ENCODE measurements around the gene CHMP4A. TPM values are rescaled to one million over a fixed set of nuclear protein-coding genes. Genes with fewer than 3 reads are reported as not detected.

Gene CHMP4A
- total and polyA plus RNA-seq, 2 of the 13 experiments (the other 11 are each of a cell fraction or from before 2014, with no cell fraction given), result 83.6 to 113 TPM

GRCh38 chr14:24215495-24216344, 2.4 kb upstream of the CHMP4A start, which contains the start of gene MDP1 (continued):
- peak; percentile 98 for TF ChIP-seq ZNF414 (CRISPR knock-in tag; IDR thresholded peaks at IDR 0.05)
- peak; percentile 98; the same call in 1 of the 2 replicates for TF ChIP-seq ZNF256 (CRISPR knock-in tag; conservative IDR thresholded peaks at IDR 0.05)
- TF ChIP-seq HBP1 (CRISPR knock-in tag; IDR thresholded peaks at IDR 0.05; ENCODE audit: low read depth), result peak; percentile 94
- peak; percentile 99 for TF ChIP-seq ZNF556 (CRISPR knock-in tag; IDR thresholded peaks at IDR 0.05; ENCODE audit: borderline replicate concordance)
- peak; percentile 95 for TF ChIP-seq GABPB1 (CRISPR knock-in tag; IDR thresholded peaks at IDR 0.05)
- TF ChIP-seq FOXP1 (IDR thresholded peaks at IDR 0.05), result no peak
- peak; percentile 66; the same call in 1 of the 2 replicates for TF ChIP-seq FOXP1 (CRISPR knock-in tag; IDR thresholded peaks at IDR 0.05)
- TF ChIP-seq ZNF326 (CRISPR knock-in tag; IDR thresholded peaks at IDR 0.05; ENCODE audit: borderline replicate concordance), result peak; percentile 95; the same call in 1 of the 2 replicates
- no peak for TF ChIP-seq CREB3 (CRISPR knock-in tag; IDR thresholded peaks at IDR 0.05)
- peak; percentile 97 for TF ChIP-seq SALL1 (CRISPR knock-in tag; IDR thresholded peaks at IDR 0.05)
- no peak for TF ChIP-seq XBP1 (CRISPR knock-in tag; IDR thresholded peaks at IDR 0.05)
- TF ChIP-seq NFYC (CRISPR knock-in tag; IDR thresholded peaks at IDR 0.05), result peak; percentile 71
- no peak for TF ChIP-seq RFX1 (IDR thresholded peaks at IDR 0.05)
- TF ChIP-seq LRRFIP1 (CRISPR knock-in tag; conservative IDR thresholded peaks at IDR 0.05), result peak; percentile 86; the same call in 1 of the 2 replicates
- TF ChIP-seq ZFP36L1 (CRISPR knock-in tag; IDR thresholded peaks at IDR 0.05), result peak; percentile 99
- TF ChIP-seq KDM6A (CRISPR knock-in tag; IDR thresholded peaks at IDR 0.05; ENCODE audit: low read depth), result peak; percentile 72; the same call in 1 of the 2 replicates
- TF ChIP-seq HMG20B (CRISPR knock-in tag; conservative IDR thresholded peaks at IDR 0.05), result peak; percentile 90
- peak; percentile 79 for TF ChIP-seq PAXIP1 (CRISPR knock-in tag; conservative IDR thresholded peaks at IDR 0.05)
- TF ChIP-seq MEF2D (CRISPR knock-in tag; IDR thresholded peaks at IDR 0.05), result peak; percentile 94
- peak; percentile 97 for TF ChIP-seq ZMAT3 (CRISPR knock-in tag; conservative IDR thresholded peaks at IDR 0.05)
- TF ChIP-seq ADNP (CRISPR knock-in tag; IDR thresholded peaks at IDR 0.05), result no peak
- TF ChIP-seq ZBTB21 (CRISPR knock-in tag; IDR thresholded peaks at IDR 0.05), result peak; percentile 93

All from HepG2 (cell line).